ENCODE data around the gene PTPN6.
A peak's percentile ranks its signal among the peaks of the same experiment; 100 is the strongest.

PTPN6 gene

GRCh38 chr12:6956021-6956727 lies 5.0 kb downstream of the PTPN6 start:
- no peaks in the 10 kb centered on the region for H4K20me1 ChIP-seq (ENCODE audit: insufficient read depth, low read length, poor library complexity, severe bottlenecking)
- H2AFZ ChIP-seq (ENCODE audit: low read length) = no peak overlapping the region
- H3K4me2 ChIP-seq (ENCODE audit: low read depth, low read length, poor library complexity, severe bottlenecking) = peak overlapping the region; percentile 97
- no peak for TF ChIP-seq EZH2phosphoT487 (IDR thresholded peaks at IDR 0.05; ENCODE audit: borderline replicate concordance)
- TF ChIP-seq CTCF (conservative IDR thresholded peaks at IDR 0.05; ENCODE audit: low read length) = no peak
- H3F3A ChIP-seq (ENCODE audit: low read depth) = no peaks in the 10 kb centered on the region
- peaks cover 89% of the 10 kb centered on the region for H3K79me2 ChIP-seq (ENCODE audit: insufficient read depth, low read length)
- H3K36me3 ChIP-seq (ENCODE audit: insufficient read depth, low read length) = no peaks in the 10 kb centered on the region
- H3K4me1 ChIP-seq (ENCODE audit: insufficient read depth, low read length, poor library complexity, severe bottlenecking) = peaks cover 89% of the 10 kb centered on the region
- no peaks in the 10 kb centered on the region for H3K9me2 ChIP-seq (replicated peaks; ENCODE audit: low read depth, low read length)
- no peaks in the 10 kb centered on the region for H3K27me3 ChIP-seq (ENCODE audit: insufficient read depth, low read length, poor library complexity, severe bottlenecking)
- H3K4me3 ChIP-seq (ENCODE audit: low read length, poor library complexity, severe bottlenecking) = no peak overlapping the region
- no peaks in the 10 kb centered on the region for H3K9me3 ChIP-seq (ENCODE audit: insufficient read depth, low read depth, low read length)
- H3K9ac ChIP-seq (ENCODE audit: low read depth, low read length, poor library complexity, severe bottlenecking) = peak overlapping the region; percentile 97

GRCh38 chr12:6957151-6957701 lies 6.1 kb downstream of the PTPN6 start:
- Histone ChIP-seq H3F3A (ENCODE audit: low read depth) (no peaks in the 10 kb centered on the region), H4K20me1 (ENCODE audit: insufficient read depth, low read length, poor library complexity, severe bottlenecking) (no peaks in the 10 kb centered on the region), H3K9ac (ENCODE audit: low read depth, low read length, poor library complexity, severe bottlenecking) (peak overlapping the region; percentile 97), H3K4me3 (ENCODE audit: low read length, poor library complexity, severe bottlenecking) (no peak overlapping the region), H3K9me3 (ENCODE audit: insufficient read depth, low read depth, low read length) (no peaks in the 10 kb centered on the region), H2AFZ (ENCODE audit: low read length) (no peak overlapping the region), H3K36me3 (ENCODE audit: insufficient read depth, low read length) (0 out of 2 replicates have a peak, but pooled peaks cover 3% of the 10 kb centered on the region), H3K79me2 (ENCODE audit: insufficient read depth, low read length) (peaks cover 79% of the 10 kb centered on the region), H3K9me2 (replicated peaks; ENCODE audit: low read depth, low read length) (no peaks in the 10 kb centered on the region), H3K4me1 (ENCODE audit: insufficient read depth, low read length, poor library complexity, severe bottlenecking) (peaks cover 95% of the 10 kb centered on the region), H3K4me2 (ENCODE audit: low read depth, low read length, poor library complexity, severe bottlenecking) (peak overlapping the region; percentile 97), H3K27me3 (ENCODE audit: insufficient read depth, low read length, poor library complexity, severe bottlenecking) (no peaks in the 10 kb centered on the region)
- TF ChIP-seq EZH2phosphoT487 (IDR thresholded peaks at IDR 0.05; ENCODE audit: borderline replicate concordance) (no peak), CTCF (conservative IDR thresholded peaks at IDR 0.05; ENCODE audit: low read length) (no peak)

- 0 out of 2 replicates have a peak, but pooled peaks cover 3% of the 10 kb centered on the region for H3K36me3 ChIP-seq (ENCODE audit: insufficient read depth, low read length)
- H3K4me1 ChIP-seq (ENCODE audit: insufficient read depth, low read length, poor library complexity, severe bottlenecking) = peaks cover 90% of the 10 kb centered on the region
- H2AFZ ChIP-seq (ENCODE audit: low read length) = no peak overlapping the region
- no peaks in the 10 kb centered on the region for H3K27me3 ChIP-seq (ENCODE audit: insufficient read depth, low read length, poor library complexity, severe bottlenecking)
- H3K4me3 ChIP-seq (ENCODE audit: low read length, poor library complexity, severe bottlenecking) = peak overlapping the region; percentile 67
- no peaks in the 10 kb centered on the region for H4K20me1 ChIP-seq (ENCODE audit: insufficient read depth, low read length, poor library complexity, severe bottlenecking)
- peak overlapping the region; percentile 97 for H3K4me2 ChIP-seq (ENCODE audit: low read depth, low read length, poor library complexity, severe bottlenecking)
- no peaks in the 10 kb centered on the region for H3F3A ChIP-seq (ENCODE audit: low read depth)
- H3K9ac ChIP-seq (ENCODE audit: low read depth, low read length, poor library complexity, severe bottlenecking) = peak overlapping the region; percentile 97
- TF ChIP-seq CTCF (conservative IDR thresholded peaks at IDR 0.05; ENCODE audit: low read length) = no peak
- no peak for TF ChIP-seq EZH2phosphoT487 (IDR thresholded peaks at IDR 0.05; ENCODE audit: borderline replicate concordance)
- peaks cover 71% of the 10 kb centered on the region for H3K79me2 ChIP-seq (ENCODE audit: insufficient read depth, low read length)
- H3K9me2 ChIP-seq (replicated peaks; ENCODE audit: low read depth, low read length) = no peaks in the 10 kb centered on the region
- no peaks in the 10 kb centered on the region for H3K9me3 ChIP-seq (ENCODE audit: insufficient read depth, low read depth, low read length)
Measured at GRCh38 chr12:6957741-6958608, 6.8 kb downstream of the PTPN6 start.

Data from Loucy (cell line).